Smooth muscle cell (in vitro differentiated cells): ENCODE data around the gene LAPTM5. TPM values are rescaled to one million over a fixed set of nuclear protein-coding genes. Genes with fewer than 3 reads are reported as not detected.

Experiments
- DNase-seq: peaks from one replicate; lab custom pipeline; 2025; ENCODE audit not compliant: unreplicated experiment; lab: John Stamatoyannopoulos, UW
- H2AFZ ChIP-seq: fragments of 200-600 bp; sonication (generic); 2 replicates; pipeline ENCODE4 v1.6.0; 2016; ENCODE audit warnings: antibody characterized with exemption, low read depth, mild to moderate bottlenecking
- H3F3A ChIP-seq: fragments of 200-600 bp; sonication (generic); 2 replicates; pipeline ENCODE4 v1.6.0; 2017; ENCODE audit warnings: antibody characterized with exemption, low read depth
- H3K27ac ChIP-seq: fragments of 200-600 bp; sonication (generic); 2 replicates; pipeline ENCODE4 v1.5.1; 2016; ENCODE audit warnings: low read depth, mild to moderate bottlenecking
- H3K27me3 ChIP-seq: fragments of 200-600 bp; sonication (generic); 2 replicates; pipeline ENCODE4 v1.6.1; 2016; ENCODE audit warnings: low read depth, mild to moderate bottlenecking
- H3K36me3 ChIP-seq: fragments of 200-600 bp; sonication (generic); 2 replicates; pipeline ENCODE4 v1.5.1; 2016; ENCODE audit warnings: low read depth
- H3K4me1 ChIP-seq: fragments of 200-600 bp; sonication (generic); 2 replicates; pipeline ENCODE4 v1.5.1; 2016; ENCODE audit warnings: low read depth
- H3K4me2 ChIP-seq: fragments of 200-600 bp; sonication (generic); 2 replicates; pipeline ENCODE4 v1.6.0; 2016; ENCODE audit warnings: mild to moderate bottlenecking
- H3K4me3 ChIP-seq: fragments of 200-600 bp; sonication (generic); 2 replicates; pipeline ENCODE4 v1.5.1; 2016; ENCODE audit warnings: mild to moderate bottlenecking
- H3K79me2 ChIP-seq: fragments of 200-600 bp; sonication (generic); 2 replicates; pipeline ENCODE4 v1.6.0; 2016; ENCODE audit warnings: low read depth, mild to moderate bottlenecking
- H3K9ac ChIP-seq: fragments of 200-600 bp; sonication (generic); 2 replicates; pipeline ENCODE4 v1.6.0; 2016; ENCODE audit warnings: low read depth
- H3K9me3 ChIP-seq: fragments of 200-600 bp; sonication (generic); replicated peaks from 2 replicates; pipeline ENCODE4 v1.5.1; 2016; ENCODE audit warnings: low read depth
- H4K20me1 ChIP-seq: fragments of 200-600 bp; sonication (generic); 2 replicates; pipeline ENCODE4 v1.6.0; 2016; ENCODE audit warnings: low read depth
- WGBS: methylation state at CpG from one replicate; pipeline ENCODE4 v1.1.7; 2016; ENCODE audit warnings: low lambda C conversion rate; 5-methylcytosine and 5-hydroxymethylcytosine counted together
- polyA plus RNA-seq: library from polyadenylated mRNA; unstranded; fragments of >200 nt; fragmentation: Nextera tagmentation; extraction: Ambion mirVana; gene quantifications from 2 replicates; pipeline ENCODE4 v1.2.1, GENCODE V29; 2016
- total RNA-seq: library from RNA; depleted of rRNA; stranded (reverse); fragments of >200 nt; gene quantifications from 2 replicates; pipeline ENCODE4 v1.2.3, GENCODE V29; 2014
- TF ChIP-seq, protein P1 (sequence below): fragments of 200-600 bp; sonication (generic); IDR thresholded peaks from 2 replicates; pipeline ENCODE4 v1.5.1; 2017; ENCODE audit warnings: borderline replicate concordance, mild to moderate bottlenecking, antibody characterized with exemption; ENCODE audit not compliant: insufficient read depth, poor library complexity, severe bottlenecking

LAPTM5 gene
- total and polyA plus RNA-seq, 2 experiments from 2014 or later = 0.63 to 1.4 TPM

DNA sequence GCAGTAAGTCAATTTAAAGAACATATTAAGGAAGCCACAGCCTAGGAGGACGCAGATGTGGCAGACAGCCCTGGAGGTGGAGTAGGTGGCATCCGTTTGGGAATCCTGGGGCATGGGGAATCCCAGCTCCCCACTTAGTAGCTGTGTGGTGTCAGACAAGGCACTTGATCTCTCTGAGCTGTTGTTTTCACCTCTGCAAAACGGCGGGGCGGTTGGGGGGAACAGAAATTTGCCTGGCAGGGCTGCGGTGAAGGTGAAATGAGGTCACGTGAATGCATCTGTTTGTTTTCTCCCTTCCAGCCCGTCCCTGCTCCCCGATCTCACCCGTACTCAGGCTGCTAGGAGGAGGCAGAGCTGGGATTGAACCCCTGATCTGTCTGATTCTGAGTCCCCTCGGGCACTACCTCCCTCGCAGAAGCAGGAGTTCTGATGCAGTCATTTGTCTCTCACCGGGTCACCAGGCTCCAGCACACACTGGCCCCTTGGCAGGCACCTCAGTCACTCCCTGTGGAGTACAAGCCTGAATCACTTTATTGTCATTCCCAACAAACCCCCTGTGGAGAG lies 2.2 kb upstream of the LAPTM5 start:
- H3K79me2 ChIP-seq = no peaks in the 10 kb centered on the region
- H3K36me3 ChIP-seq = no peaks in the 10 kb centered on the region
- H2AFZ ChIP-seq = no peak overlapping the region
- no peak overlapping the region for H3K4me3 ChIP-seq
- no peaks in the 10 kb centered on the region for H3K9me3 ChIP-seq
- WGBS = 91% methylated on average over 13 of the region's 13 CpGs
- DNase-seq = no peak
- H3K4me2 ChIP-seq = no peak overlapping the region
- peaks cover 13% of the 10 kb centered on the region for H3K4me1 ChIP-seq
- no peak overlapping the region for H3K27ac ChIP-seq
- no peak overlapping the region for H3K9ac ChIP-seq
- TF ChIP-seq, protein P1, sequence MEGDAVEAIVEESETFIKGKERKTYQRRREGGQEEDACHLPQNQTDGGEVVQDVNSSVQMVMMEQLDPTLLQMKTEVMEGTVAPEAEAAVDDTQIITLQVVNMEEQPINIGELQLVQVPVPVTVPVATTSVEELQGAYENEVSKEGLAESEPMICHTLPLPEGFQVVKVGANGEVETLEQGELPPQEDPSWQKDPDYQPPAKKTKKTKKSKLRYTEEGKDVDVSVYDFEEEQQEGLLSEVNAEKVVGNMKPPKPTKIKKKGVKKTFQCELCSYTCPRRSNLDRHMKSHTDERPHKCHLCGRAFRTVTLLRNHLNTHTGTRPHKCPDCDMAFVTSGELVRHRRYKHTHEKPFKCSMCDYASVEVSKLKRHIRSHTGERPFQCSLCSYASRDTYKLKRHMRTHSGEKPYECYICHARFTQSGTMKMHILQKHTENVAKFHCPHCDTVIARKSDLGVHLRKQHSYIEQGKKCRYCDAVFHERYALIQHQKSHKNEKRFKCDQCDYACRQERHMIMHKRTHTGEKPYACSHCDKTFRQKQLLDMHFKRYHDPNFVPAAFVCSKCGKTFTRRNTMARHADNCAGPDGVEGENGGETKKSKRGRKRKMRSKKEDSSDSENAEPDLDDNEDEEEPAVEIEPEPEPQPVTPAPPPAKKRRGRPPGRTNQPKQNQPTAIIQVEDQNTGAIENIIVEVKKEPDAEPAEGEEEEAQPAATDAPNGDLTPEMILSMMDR = no peak
- H4K20me1 ChIP-seq = peaks cover 3% of the 10 kb centered on the region
- no peaks in the 10 kb centered on the region for H3K27me3 ChIP-seq
- peaks cover 12% of the 10 kb centered on the region for H3F3A ChIP-seq

GRCh38 chr1:30758785-30759380 lies 1.3 kb upstream of the LAPTM5 start:
- Histone ChIP-seq H3K79me2 (no peaks in the 10 kb centered on the region), H3K4me2 (no peak overlapping the region), H3K36me3 (no peaks in the 10 kb centered on the region), H3K4me1 (peaks cover 13% of the 10 kb centered on the region), H3K9ac (no peak overlapping the region), H3K9me3 (no peaks in the 10 kb centered on the region), H3K4me3 (no peak overlapping the region), H3K27ac (no peak overlapping the region), H2AFZ (no peak overlapping the region), H3K27me3 (no peaks in the 10 kb centered on the region), H4K20me1 (peaks cover 3% of the 10 kb centered on the region), H3F3A (peaks cover 12% of the 10 kb centered on the region)
- DNase-seq = no peak
- TF ChIP-seq, protein P1 = no peak

DNA sequence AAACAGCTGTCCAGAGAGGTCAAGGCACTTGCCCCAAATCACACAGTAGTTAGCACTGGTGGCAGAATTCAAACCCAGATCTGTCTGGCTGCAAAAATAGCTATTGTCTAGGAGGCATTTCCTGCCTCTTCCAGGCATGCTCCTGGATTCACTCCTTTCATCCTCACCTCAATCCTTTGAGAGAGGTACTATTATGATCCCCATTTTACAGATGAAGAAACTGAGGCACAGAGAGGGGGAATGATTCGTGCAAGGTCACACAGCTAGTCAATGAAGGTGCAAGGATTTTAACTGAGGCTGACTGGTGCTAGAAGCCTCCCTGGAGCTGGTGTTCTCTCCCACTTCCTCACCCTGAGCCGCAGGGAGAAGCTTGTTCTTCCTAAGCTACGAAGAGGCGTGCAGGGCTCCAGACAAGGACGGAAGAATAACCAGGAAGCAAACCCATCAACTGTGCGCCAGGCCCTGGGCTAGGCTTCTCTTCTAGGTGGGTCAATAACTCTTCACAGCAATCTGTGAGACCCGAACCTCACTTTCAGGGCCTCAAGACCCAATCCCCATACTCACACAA lies 631 bp upstream of the LAPTM5 start:
- no peak overlapping the region for H3K9ac ChIP-seq
- no peak overlapping the region for H3K27ac ChIP-seq
- H3K9me3 ChIP-seq = no peaks in the 10 kb centered on the region
- H2AFZ ChIP-seq = no peak overlapping the region
- H3K36me3 ChIP-seq = no peaks in the 10 kb centered on the region
- peaks cover 3% of the 10 kb centered on the region for H4K20me1 ChIP-seq
- TF ChIP-seq, protein P1 = no peak
- no peak for DNase-seq
- H3K4me3 ChIP-seq = no peak overlapping the region
- H3K27me3 ChIP-seq = no peaks in the 10 kb centered on the region
- whole genome bisulfite sequencing = 80% methylated on average over 7 of the region's 7 CpGs
- H3K4me2 ChIP-seq = no peak overlapping the region
- H3K79me2 ChIP-seq = no peaks in the 10 kb centered on the region
- peaks cover 13% of the 10 kb centered on the region for H3K4me1 ChIP-seq
- peaks cover 12% of the 10 kb centered on the region for H3F3A ChIP-seq
